ENCODE measurements around the gene LRRC37A. TPM values are rescaled to one million over a fixed set of nuclear protein-coding genes. Genes with fewer than 3 reads are reported as not detected.

LRRC37A gene
- 0.51 to 0.95 TPM (median 0.85 TPM) in 5 replicates for total RNA-seq (2022; extraction: Qiagen RNA extraction)

GRCh38 chr17:46294831-46295230 lies at the start of gene LRRC37A:
Gene LRRC37A, plus strand, starts transcription at chr17:46295131. Its CDS starts 3 bp downstream, at chr17:46295134.

DNA sequence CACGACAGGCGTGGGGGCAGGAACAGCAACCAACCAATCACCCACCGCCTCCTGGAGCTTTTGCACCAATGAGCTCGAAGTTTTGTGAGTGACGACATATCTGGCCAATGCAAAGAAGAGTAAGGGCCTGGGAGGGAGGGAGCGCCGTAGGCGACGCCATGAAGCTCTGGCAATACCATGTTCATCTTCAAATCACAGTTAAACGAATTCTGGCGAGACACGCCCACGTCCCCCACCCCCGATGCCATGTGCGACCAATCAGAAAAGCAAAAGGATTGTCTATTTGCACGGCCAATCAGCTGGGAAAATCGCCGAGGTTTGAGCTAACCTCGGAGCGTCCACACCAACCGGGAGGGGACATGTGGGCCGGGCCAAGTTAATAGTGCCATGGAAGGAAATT lies 66.8 kb downstream of the LRRC37A start, which contains the start of gene ARL17B:
Gene ARL17B (minus strand): TSS at position 12 of the 400 bp plus-strand sequence. CDS start 3,369 bp downstream, outside the sequence.

Other genes with a start within 250 kb of the LRRC37A start
- gene KANSL1, start 101.7 kb upstream of the LRRC37A start, total RNA-seq (2022; extraction: Qiagen RNA extraction): 22.1 to 24.5 TPM (median 22.8 TPM) in 5 replicates
- 6.2 to 6.6 TPM (median 6.5 TPM) in 5 replicates for gene ARL17B, start 66.6 kb downstream of the LRRC37A start, total RNA-seq (2022; extraction: Qiagen RNA extraction)
- 2.8 to 3.9 TPM (median 3.4 TPM) in 5 replicates for gene LRRC37A2, start 217.3 kb downstream of the LRRC37A start, total RNA-seq (2022; extraction: Qiagen RNA extraction)